Iris pigment epithelial cell (primary cell): ENCODE measurements around the gene MFRP.

ENCODE experiments used
- DNase-seq: peaks from one replicate; pipeline ENCODE4 v3.0.0-alpha.2; 2011; ENCODE audit warnings: low read depth

The MFRP gene

GRCh38 chr11:119295178-119295577 is 51.3 kb downstream of the MFRP start:
- no peak for DNase-seq

GRCh38 chr11:119293461-119293860 is 53.0 kb downstream of the MFRP start:
- DNase-seq: no peak

GRCh38 chr11:119290894-119291497 is 55.5 kb downstream of the MFRP start:
- no peak for DNase-seq
